ENCODE results near the gene NAGLU.

DNA sequence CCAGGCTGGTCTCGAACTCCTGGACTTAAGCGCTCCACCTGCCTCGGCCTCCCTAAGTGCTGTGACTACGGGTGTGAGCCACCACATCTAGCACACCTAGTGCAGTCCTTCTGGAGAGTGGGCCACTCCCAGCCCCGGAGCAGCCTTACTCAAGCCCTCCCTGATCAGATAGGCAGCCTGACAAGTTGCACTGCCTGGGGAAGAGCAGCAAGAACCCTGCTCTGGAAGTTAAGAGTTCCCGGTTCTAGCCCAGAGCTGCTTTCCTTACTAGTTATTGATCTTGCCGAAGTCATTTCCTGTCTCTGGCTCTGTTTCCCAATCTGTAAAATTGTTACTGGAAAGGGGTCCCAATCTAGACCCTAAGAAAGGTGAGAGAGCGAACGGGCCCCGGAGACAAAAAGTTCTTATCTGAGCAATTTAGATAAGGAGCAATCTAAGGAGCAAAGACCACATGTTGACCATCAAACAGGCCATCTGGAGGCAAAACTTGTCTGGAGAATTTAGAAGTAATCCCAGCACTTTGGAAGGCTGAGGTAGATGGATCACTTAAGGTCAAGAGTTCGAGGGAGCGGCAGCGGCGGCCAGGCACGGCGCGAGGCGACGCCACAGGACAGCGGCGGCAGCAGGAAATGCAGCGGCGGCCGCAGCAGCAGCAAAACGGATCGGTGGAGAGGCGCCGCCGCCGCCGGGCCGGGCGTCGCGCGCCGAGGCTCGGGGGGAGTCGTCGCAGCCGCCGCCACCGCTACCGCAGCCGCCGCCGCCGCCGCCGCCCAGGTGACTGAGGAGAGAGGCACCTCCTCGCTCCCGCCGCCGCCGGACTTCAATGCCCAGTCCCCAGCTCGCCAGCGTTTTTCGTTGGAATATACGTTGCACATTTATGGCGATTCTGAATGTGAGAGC, 4.3 kb upstream of the NAGLU start:
- TF ChIP-seq, protein P1, sequence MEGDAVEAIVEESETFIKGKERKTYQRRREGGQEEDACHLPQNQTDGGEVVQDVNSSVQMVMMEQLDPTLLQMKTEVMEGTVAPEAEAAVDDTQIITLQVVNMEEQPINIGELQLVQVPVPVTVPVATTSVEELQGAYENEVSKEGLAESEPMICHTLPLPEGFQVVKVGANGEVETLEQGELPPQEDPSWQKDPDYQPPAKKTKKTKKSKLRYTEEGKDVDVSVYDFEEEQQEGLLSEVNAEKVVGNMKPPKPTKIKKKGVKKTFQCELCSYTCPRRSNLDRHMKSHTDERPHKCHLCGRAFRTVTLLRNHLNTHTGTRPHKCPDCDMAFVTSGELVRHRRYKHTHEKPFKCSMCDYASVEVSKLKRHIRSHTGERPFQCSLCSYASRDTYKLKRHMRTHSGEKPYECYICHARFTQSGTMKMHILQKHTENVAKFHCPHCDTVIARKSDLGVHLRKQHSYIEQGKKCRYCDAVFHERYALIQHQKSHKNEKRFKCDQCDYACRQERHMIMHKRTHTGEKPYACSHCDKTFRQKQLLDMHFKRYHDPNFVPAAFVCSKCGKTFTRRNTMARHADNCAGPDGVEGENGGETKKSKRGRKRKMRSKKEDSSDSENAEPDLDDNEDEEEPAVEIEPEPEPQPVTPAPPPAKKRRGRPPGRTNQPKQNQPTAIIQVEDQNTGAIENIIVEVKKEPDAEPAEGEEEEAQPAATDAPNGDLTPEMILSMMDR (IDR thresholded peaks at IDR 0.05; ENCODE audit: poor library complexity): peak; percentile 39
- no peak for TF ChIP-seq EZH2 (IDR thresholded peaks at IDR 0.05; ENCODE audit: borderline replicate concordance)
